ENCODE data around the gene TMEM270. TPM values are rescaled to one million over a fixed set of nuclear protein-coding genes. Genes with fewer than 3 reads are reported as not detected.

Gene TMEM270
- total and polyA plus RNA-seq, 10 of the 15 experiments (the other 5 are each of a cell fraction or from before 2014, with no cell fraction given) = not detected

DNA sequence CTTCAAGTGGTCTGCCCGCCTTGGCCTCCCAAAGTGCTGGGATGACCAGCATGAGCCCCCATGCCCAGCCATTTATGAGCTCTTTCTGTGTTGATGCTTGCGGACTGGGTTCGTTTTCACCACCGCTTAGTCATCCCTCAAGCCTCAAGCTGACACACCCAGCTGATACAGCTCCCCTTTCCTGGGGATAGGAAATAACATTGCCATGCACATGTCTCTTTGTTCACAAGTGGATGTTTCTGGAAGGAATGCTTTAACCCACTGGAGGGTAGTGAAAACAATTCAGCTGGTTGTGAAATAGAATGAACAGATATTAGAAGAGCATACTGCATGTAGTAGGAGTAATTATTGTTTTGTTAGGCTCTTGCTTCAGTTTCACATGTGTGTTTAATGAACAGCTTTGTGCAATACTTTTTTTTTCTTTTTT lies 10.2 kb upstream of the TMEM270 start:
- no peak overlapping the region for H2AFZ ChIP-seq (ENCODE audit: control insufficient read depth, low read depth, low read length)
- ChIA-PET RAD21 (ENCODE audit: unreplicated experiment) (interaction anchor here (1.1 kb wide), 2 partner anchors 8 to 113 kb away, joined by 3 to 7 read pairs; partner anchors contain the start of genes ABHD11 and METTL27), POLR2A (interaction anchor here (0.6 kb wide), 1 partner anchor 342 kb away, joined by 4 read pairs; no protein-coding TSS in a partner anchor), SMC1A (ENCODE audit: uncharacterized antibody, unreplicated experiment) (interaction anchor here (0.8 to 0.9 kb wide), 2 partner anchors 26 to 111 kb away, joined by 3 read pairs; no protein-coding TSS in a partner anchor), CTCF (interaction anchor here (0.8 to 1.6 kb wide), 4 partner anchors 25 to 128 kb away, joined by 3 to 7 read pairs (median 3); no protein-coding TSS in a partner anchor)
- DNase-seq (ENCODE audit: low read depth, low spot score) = no peak
- no peaks in the 10 kb centered on the region for H3K36me3 ChIP-seq (ENCODE audit: control insufficient read depth in 2 of 2, insufficient read depth in 2 of 2, low read length in 1 of 2)
- TF ChIP-seq ESRRA (IDR thresholded peaks at IDR 0.05; ENCODE audit: low read length) (no peak), FOXM1 (IDR thresholded peaks at IDR 0.05; ENCODE audit: low read depth, low read length) (no peak), RCOR1 (conservative IDR thresholded peaks at IDR 0.05; ENCODE audit: low read depth, low read length) (no peak)
- in situ Hi-C loops (cut with MboI) (no loop called here), intact Hi-C loops (cut with micrococcal nuclease; ENCODE audit: unreplicated experiment) (no loop called here)
- BruUV-seq (replicated peaks) = no TSS peak
- H3K4me2 ChIP-seq (ENCODE audit: control insufficient read depth, insufficient read depth) = no peak overlapping the region
- peaks cover 24% of the 10 kb centered on the region for H3K4me1 ChIP-seq (ENCODE audit: control insufficient read depth, insufficient read depth, low read length)
- H3K79me2 ChIP-seq (ENCODE audit: control insufficient read depth, insufficient read depth, low read length) = no peaks in the 10 kb centered on the region
- H4K20me1 ChIP-seq (ENCODE audit: control insufficient read depth, insufficient read depth) = no peaks in the 10 kb centered on the region
- WGBS (ENCODE audit: insufficient coverage, insufficient replicate concordance, low lambda C conversion rate, missing lambda C conversion rate) = 65% methylated on average over 4 of the region's 4 CpGs
- H3K27ac ChIP-seq (ENCODE audit: control insufficient read depth, insufficient read depth) = no peak overlapping the region
- no peaks in the 10 kb centered on the region for H3K9me3 ChIP-seq (replicated peaks; ENCODE audit: control insufficient read depth, insufficient read depth, low read length)
- no peak for ATAC-seq
- no peak overlapping the region for H3K9ac ChIP-seq (ENCODE audit: control insufficient read depth, insufficient read depth, low read length)
- no peak overlapping the region for H3K4me3 ChIP-seq
- no peak for FAIRE-seq
- H3K27me3 ChIP-seq (replicated peaks in 1 of 2; ENCODE audit: control insufficient read depth in 2 of 2, insufficient read depth in 2 of 2, low read length in 1 of 2) = no peaks in the 10 kb centered on the region

DNA sequence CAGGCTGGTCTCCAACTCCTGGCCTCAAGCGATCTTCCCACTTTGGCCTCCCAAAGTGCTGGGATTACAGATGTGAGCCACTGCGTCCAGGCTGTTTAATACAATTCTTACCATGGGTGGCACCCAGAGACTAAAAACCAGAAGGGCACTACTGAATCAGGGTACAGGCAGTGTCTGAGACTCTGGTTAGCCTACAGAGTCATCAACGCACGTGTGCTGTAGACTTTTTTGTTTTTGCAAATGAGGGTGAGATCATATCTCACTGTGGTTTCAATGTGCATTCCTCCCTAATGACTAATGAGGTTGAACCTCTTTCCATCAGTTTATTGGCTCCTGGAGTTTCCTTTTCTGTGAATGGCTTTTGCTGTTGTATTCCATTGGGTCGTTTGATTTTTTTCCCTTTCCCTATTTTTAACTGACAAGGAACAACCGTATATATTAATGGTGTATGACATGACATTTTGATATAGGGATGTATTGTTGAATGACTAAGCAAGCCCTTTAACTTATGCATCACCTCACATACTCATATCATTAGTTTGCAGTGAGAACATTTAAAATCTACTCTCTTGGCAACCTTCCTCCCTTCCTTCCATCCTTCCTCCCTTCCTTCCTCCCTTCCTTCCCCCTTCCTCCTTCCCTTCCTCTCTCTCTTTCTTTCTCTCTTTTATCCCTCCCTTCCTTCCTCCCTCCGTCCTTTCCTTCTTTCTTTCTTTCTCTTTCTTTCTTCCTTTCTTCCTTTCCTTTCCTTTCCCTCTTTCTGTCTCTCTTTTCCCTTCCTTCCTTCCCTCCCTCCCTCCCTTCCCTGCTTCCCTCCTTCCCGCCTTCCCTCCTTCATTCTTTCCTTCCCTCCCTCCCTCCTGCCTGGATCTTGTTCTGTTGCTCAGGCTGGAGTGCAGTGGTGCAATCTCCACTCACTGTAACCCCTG lies 9.3 kb upstream of the TMEM270 start:
- Histone ChIP-seq H3K36me3 (ENCODE audit: control insufficient read depth in 2 of 2, insufficient read depth in 2 of 2, low read length in 1 of 2) (no peaks in the 10 kb centered on the region), H3K27me3 (replicated peaks in 1 of 2; ENCODE audit: control insufficient read depth in 2 of 2, insufficient read depth in 2 of 2, low read length in 1 of 2) (no peaks in the 10 kb centered on the region), H3K4me2 (ENCODE audit: control insufficient read depth, insufficient read depth) (no peak overlapping the region), H2AFZ (ENCODE audit: control insufficient read depth, low read depth, low read length) (no peak overlapping the region), H3K4me3 (no peak overlapping the region), H3K4me1 (ENCODE audit: control insufficient read depth, insufficient read depth, low read length) (peaks cover 20% of the 10 kb centered on the region), H3K27ac (ENCODE audit: control insufficient read depth, insufficient read depth) (no peak overlapping the region), H4K20me1 (ENCODE audit: control insufficient read depth, insufficient read depth) (no peaks in the 10 kb centered on the region), H3K9me3 (replicated peaks; ENCODE audit: control insufficient read depth, insufficient read depth, low read length) (no peaks in the 10 kb centered on the region), H3K9ac (ENCODE audit: control insufficient read depth, insufficient read depth, low read length) (no peak overlapping the region), H3K79me2 (ENCODE audit: control insufficient read depth, insufficient read depth, low read length) (no peaks in the 10 kb centered on the region)
- intact Hi-C loops (cut with micrococcal nuclease; ENCODE audit: unreplicated experiment) = no loop called here
- FAIRE-seq (peak; percentile 77), ATAC-seq (peak; percentile 91), DNase-seq (ENCODE audit: low read depth, low spot score) (peak; percentile 41)
- ChIA-PET SMC1A (ENCODE audit: uncharacterized antibody, unreplicated experiment) (interaction anchor here (0.8 to 0.9 kb wide), 2 partner anchors 27 to 112 kb away, joined by 3 read pairs; no protein-coding TSS in a partner anchor), RAD21 (ENCODE audit: unreplicated experiment) (interaction anchor here (1.1 kb wide), 2 partner anchors 9 to 113 kb away, joined by 3 to 7 read pairs; partner anchors contain the start of genes ABHD11 and METTL27), POLR2A (no interaction called here), CTCF (no interaction called here)
- in situ Hi-C loops (cut with MboI) = no loop called here
- WGBS (ENCODE audit: insufficient coverage, insufficient replicate concordance, low lambda C conversion rate, missing lambda C conversion rate) = 11% methylated on average over 7 of the region's 8 CpGs
- no TSS peak for BruUV-seq (replicated peaks)
- TF ChIP-seq, protein P1, sequence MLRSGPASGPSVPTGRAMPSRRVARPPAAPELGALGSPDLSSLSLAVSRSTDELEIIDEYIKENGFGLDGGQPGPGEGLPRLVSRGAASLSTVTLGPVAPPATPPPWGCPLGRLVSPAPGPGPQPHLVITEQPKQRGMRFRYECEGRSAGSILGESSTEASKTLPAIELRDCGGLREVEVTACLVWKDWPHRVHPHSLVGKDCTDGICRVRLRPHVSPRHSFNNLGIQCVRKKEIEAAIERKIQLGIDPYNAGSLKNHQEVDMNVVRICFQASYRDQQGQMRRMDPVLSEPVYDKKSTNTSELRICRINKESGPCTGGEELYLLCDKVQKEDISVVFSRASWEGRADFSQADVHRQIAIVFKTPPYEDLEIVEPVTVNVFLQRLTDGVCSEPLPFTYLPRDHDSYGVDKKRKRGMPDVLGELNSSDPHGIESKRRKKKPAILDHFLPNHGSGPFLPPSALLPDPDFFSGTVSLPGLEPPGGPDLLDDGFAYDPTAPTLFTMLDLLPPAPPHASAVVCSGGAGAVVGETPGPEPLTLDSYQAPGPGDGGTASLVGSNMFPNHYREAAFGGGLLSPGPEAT (IDR thresholded peaks at IDR 0.05; ENCODE audit: low read depth) = 0 out of 2 replicates have a peak, but pooled peaks have one; percentile 21
- TF ChIP-seq CBFB (IDR thresholded peaks at IDR 0.05; ENCODE audit: low read depth) (peak; percentile 63; the same call in 1 of the 2 replicates), ETV6 (conservative IDR thresholded peaks at IDR 0.05 in 1 of 2, IDR thresholded peaks at IDR 0.05 in 1 of 2; ENCODE audit: borderline replicate concordance in 1 of 2, low read depth in 1 of 2) (peak in 1 of 2 experiments; percentile 88; a peak in 2 of 4 replicates), SUPT20H (IDR thresholded peaks at IDR 0.05; ENCODE audit: borderline replicate concordance, control insufficient read depth, low read depth, low read length) (no peak), IKZF2 (IDR thresholded peaks at IDR 0.05) (peak; percentile 78 to 81), PML (IDR thresholded peaks at IDR 0.05; ENCODE audit: low read length) (no peak), SPI1 (IDR thresholded peaks at IDR 0.05; ENCODE audit: borderline replicate concordance, insufficient read depth, low read depth, low read length) (no peak), NR2C1 (IDR thresholded peaks at IDR 0.05) (no peak)
- TF ChIP-seq, protein P2, sequence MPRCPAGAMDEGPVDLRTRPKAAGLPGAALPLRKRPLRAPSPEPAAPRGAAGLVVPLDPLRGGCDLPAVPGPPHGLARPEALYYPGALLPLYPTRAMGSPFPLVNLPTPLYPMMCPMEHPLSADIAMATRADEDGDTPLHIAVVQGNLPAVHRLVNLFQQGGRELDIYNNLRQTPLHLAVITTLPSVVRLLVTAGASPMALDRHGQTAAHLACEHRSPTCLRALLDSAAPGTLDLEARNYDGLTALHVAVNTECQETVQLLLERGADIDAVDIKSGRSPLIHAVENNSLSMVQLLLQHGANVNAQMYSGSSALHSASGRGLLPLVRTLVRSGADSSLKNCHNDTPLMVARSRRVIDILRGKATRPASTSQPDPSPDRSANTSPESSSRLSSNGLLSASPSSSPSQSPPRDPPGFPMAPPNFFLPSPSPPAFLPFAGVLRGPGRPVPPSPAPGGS (IDR thresholded peaks at IDR 0.05; ENCODE audit: borderline replicate concordance, insufficient read depth, low read depth, low read length, poor library complexity, severe bottlenecking) = no peak
